GM12864 (cell line): ENCODE results near the gene SLC22A2.

ENCODE experiments used
- DNase-seq: peaks from one replicate; pipeline ENCODE4 v3.0.0-alpha.2; 2011; ENCODE audit warnings: low read depth
- H3K4me3 ChIP-seq: 2 replicates; pipeline ENCODE4 v1.5.1; 2011; ENCODE audit warnings: mild to moderate bottlenecking, low read depth, low read length, control low read depth
- TF ChIP-seq, protein P1 (sequence below): IDR thresholded peaks from 2 replicates; pipeline ENCODE4 v1.5.1; 2011; ENCODE audit warnings: low read depth, mild to moderate bottlenecking, moderate library complexity, low read length, control low read depth, inconsistent platforms; ENCODE audit errors: missing control alignments

SLC22A2 gene

DNA sequence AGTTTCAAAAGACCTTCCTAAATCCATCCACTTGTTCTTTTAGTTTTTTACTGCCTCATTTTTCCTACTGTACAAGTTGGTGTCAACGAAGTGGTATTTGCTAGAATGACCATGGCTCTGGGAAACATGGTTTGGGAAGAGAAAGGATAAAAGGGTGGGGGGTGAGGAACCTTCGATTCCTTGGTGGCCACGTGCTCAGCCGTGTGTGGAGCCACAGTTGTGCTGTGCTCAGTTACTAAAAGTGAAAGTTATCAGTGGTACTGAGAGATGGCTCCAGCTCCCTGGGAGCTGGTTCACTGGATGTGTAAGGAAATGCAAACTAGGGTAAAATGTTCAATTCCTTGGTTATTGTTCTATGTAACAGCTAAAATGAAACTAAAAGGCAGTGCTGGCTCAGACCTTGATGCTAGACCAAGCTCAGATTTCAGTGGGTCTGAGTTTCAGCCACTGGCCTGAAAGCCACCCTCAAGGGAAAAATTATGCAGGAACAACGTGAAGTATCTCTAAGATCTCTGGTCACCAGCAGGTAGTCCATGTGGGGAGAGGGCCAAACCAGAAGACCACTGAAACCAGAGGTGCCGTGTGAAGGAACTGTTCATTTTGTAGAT lies 7.4 kb upstream of the SLC22A2 start:
- DNase-seq: no peak
- H3K4me3 ChIP-seq: no peak overlapping the region
- TF ChIP-seq, protein P1, sequence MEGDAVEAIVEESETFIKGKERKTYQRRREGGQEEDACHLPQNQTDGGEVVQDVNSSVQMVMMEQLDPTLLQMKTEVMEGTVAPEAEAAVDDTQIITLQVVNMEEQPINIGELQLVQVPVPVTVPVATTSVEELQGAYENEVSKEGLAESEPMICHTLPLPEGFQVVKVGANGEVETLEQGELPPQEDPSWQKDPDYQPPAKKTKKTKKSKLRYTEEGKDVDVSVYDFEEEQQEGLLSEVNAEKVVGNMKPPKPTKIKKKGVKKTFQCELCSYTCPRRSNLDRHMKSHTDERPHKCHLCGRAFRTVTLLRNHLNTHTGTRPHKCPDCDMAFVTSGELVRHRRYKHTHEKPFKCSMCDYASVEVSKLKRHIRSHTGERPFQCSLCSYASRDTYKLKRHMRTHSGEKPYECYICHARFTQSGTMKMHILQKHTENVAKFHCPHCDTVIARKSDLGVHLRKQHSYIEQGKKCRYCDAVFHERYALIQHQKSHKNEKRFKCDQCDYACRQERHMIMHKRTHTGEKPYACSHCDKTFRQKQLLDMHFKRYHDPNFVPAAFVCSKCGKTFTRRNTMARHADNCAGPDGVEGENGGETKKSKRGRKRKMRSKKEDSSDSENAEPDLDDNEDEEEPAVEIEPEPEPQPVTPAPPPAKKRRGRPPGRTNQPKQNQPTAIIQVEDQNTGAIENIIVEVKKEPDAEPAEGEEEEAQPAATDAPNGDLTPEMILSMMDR: no peak

DNA sequence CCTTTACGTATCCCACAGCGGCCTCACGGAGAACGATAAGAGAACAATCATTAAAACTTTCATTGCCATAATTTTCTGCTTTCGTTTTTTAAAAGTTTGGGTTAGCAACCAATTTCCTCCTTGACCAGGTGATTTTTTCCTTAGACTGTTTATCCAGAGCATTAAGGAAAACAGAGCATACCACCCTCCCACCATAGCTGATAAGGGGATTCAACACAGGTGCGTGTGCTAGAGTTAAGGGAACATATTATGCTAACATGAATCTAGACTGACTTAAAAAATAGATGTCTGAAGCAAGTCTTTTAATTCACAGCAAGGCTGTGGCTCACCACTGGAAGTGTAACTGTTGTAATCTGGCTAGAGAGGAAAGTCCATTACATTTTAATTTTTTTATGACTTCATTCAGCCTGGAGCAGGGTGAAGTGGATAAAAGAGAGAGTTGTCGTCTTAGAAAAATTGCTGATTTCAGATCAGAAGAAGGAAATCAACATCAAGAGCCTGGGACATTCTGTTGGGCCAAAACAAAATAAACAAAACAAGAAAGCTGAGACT lies 5.5 kb upstream of the SLC22A2 start:
- H3K4me3 ChIP-seq: no peak overlapping the region
- DNase-seq: no peak
- TF ChIP-seq, protein P1: no peak

GRCh38 chr6:160263196-160263939 lies 4.7 kb upstream of the SLC22A2 start:
- no peak for DNase-seq
- H3K4me3 ChIP-seq: no peak overlapping the region
- TF ChIP-seq, protein P1: no peak

DNA sequence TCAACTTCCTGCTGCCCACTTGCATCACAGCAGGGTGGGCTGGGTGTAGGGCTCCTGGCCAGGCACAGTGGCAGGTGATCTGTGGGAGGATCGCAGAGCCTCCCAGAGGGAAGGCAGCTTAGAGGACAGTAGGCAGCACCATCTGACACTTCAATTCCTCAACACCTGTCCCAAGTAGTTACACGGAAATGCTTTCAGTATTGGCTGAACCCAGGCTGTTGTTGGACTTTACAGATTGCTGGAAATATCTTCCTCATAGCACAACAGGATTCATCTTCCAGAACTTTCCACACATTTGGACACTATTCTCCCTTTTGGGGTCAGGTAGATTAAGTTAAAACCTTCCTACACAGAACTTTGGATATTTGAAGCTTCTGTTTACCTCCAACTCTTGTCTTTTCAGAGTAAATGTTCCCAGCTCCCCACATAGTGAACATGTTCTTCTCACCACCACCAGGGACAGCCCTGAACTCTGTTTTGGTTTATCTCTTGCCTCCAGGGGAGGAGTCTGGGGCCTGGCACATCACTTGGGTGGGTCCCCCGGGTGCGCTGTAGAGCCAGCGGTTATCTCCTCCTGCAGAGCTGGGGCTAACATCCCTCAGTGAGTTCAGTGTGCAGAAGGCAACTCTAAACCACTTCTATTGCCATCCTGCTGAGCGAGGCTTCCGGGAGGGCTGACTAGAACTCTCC lies 3.5 kb upstream of the SLC22A2 start:
- no peak overlapping the region for H3K4me3 ChIP-seq
- TF ChIP-seq, protein P1: no peak
- DNase-seq: no peak

GRCh38 chr6:160260803-160261450 lies 2.3 kb upstream of the SLC22A2 start:
- no peak overlapping the region for H3K4me3 ChIP-seq
- no peak for DNase-seq
- TF ChIP-seq, protein P1: no peak

GRCh38 chr6:160260367-160260766 lies 1.7 kb upstream of the SLC22A2 start:
- TF ChIP-seq, protein P1: no peak
- DNase-seq: no peak
- H3K4me3 ChIP-seq: no peak overlapping the region
